Subcutaneous abdominal adipose tissue (tissue), 5 donors: ENCODE results near the gene RCOR2.
A peak's percentile ranks its signal among the peaks of the same experiment; 100 is the strongest.

Source experiments
- H3K27ac ChIP-seq: one replicate; pipeline ENCODE4 v1.7.0; 2013; ENCODE audit warnings: low read depth, mild to moderate bottlenecking, inconsistent platforms, low read length, moderate library complexity
- H3K27me3 ChIP-seq, 5 donors: one replicate each; pipeline ENCODE4 v1.7.0; 2013; ENCODE audit warnings: low read length in 5 of 5, inconsistent platforms in 1 of 5; ENCODE audit not compliant: control insufficient read depth in 5 of 5, insufficient read depth in 4 of 5
- H3K36me3 ChIP-seq, 5 donors: one replicate each; pipeline ENCODE4 v1.7.0; 2013; ENCODE audit warnings: low read length in 5 of 5; ENCODE audit not compliant: control insufficient read depth in 5 of 5, insufficient read depth in 5 of 5
- H3K4me1 ChIP-seq, 5 donors: one replicate each; pipeline ENCODE4 v1.7.0; 2013; ENCODE audit warnings: low read length in 5 of 5, mild to moderate bottlenecking in 3 of 5, moderate library complexity in 1 of 5; ENCODE audit not compliant: control insufficient read depth in 5 of 5, insufficient read depth in 5 of 5
- H3K4me3 ChIP-seq, 5 donors: one replicate each; pipeline ENCODE4 v1.7.0; 2013; ENCODE audit warnings: low read length in 5 of 5, low read depth in 1 of 5
- H3K9ac ChIP-seq, 5 donors: one replicate each; pipeline ENCODE4 v1.7.0; 2013; ENCODE audit warnings: low read length in 5 of 5, mild to moderate bottlenecking in 4 of 5, moderate library complexity in 3 of 5
- H3K9me3 ChIP-seq, 5 donors: one replicate each; pipeline ENCODE4 v1.7.0; 2013; ENCODE audit warnings: low read length in 5 of 5; ENCODE audit not compliant: control insufficient read depth in 5 of 5
- donor health status: healthy.
- donor health status: healthy.
- donor health status: healthy.
- donor health status: healthy.
- donor health status: healthy.

The RCOR2 gene

GRCh38 chr11:63908631-63909401 is 8.1 kb downstream of the RCOR2 start:
- H3K36me3 ChIP-seq = peaks cover 0 to 57% (median 41%) of the 10 kb centered on the region in 5 donors
- peak overlapping the region in 1 of 5 donors; percentile 36 for H3K9ac ChIP-seq
- no peaks in the 10 kb centered on the region for H3K27me3 ChIP-seq
- H3K4me3 ChIP-seq = no peak overlapping the region
- H3K9me3 ChIP-seq = no peaks in the 10 kb centered on the region
- H3K27ac ChIP-seq = no peak overlapping the region
- H3K4me1 ChIP-seq = peaks cover 0 to 21% (median 10%) of the 10 kb centered on the region in 5 donors

- peaks cover 0 to 21% (median 10%) of the 10 kb centered on the region in 5 donors for H3K4me1 ChIP-seq
- no peak overlapping the region for H3K4me3 ChIP-seq
- H3K36me3 ChIP-seq = peaks cover 0 to 66% (median 49%) of the 10 kb centered on the region in 5 donors
- H3K27me3 ChIP-seq = no peaks in the 10 kb centered on the region
- H3K9me3 ChIP-seq = no peaks in the 10 kb centered on the region
- H3K27ac ChIP-seq = no peak overlapping the region
- H3K9ac ChIP-seq = peak overlapping the region in 1 of 5 donors; percentile 36
Observed at GRCh38 chr11:63907808-63908530, 9.0 kb downstream of the RCOR2 start.

- Histone ChIP-seq H3K36me3 (peaks cover 0 to 75% (median 58%) of the 10 kb centered on the region in 5 donors), H3K4me1 (peaks cover 0 to 21% (median 10%) of the 10 kb centered on the region in 5 donors), H3K9ac (no peak overlapping the region), H3K4me3 (no peak overlapping the region), H3K27ac (no peak overlapping the region), H3K27me3 (no peaks in the 10 kb centered on the region), H3K9me3 (no peaks in the 10 kb centered on the region)
Observed at GRCh38 chr11:63907063-63907462, 9.9 kb downstream of the RCOR2 start.

- no peak overlapping the region for H3K27ac ChIP-seq
Observed at GRCh38 chr11:63906585-63906984, 10.4 kb downstream of the RCOR2 start.

GRCh38 chr11:63906087-63906486 is 10.9 kb downstream of the RCOR2 start:
- H3K4me1 ChIP-seq = peaks cover 0 to 17% (median 10%) of the 10 kb centered on the region in 5 donors
- H3K36me3 ChIP-seq = peaks cover 0 to 83% (median 68%) of the 10 kb centered on the region in 5 donors
- no peaks in the 10 kb centered on the region for H3K27me3 ChIP-seq
- no peak overlapping the region for H3K4me3 ChIP-seq
- H3K27ac ChIP-seq = no peak overlapping the region
- no peaks in the 10 kb centered on the region for H3K9me3 ChIP-seq
- H3K9ac ChIP-seq = no peak overlapping the region

More at GRCh38 chr11:63906585-63906984, 10.4 kb downstream of the RCOR2 start:
- Histone ChIP-seq H3K4me3 (no peak overlapping the region), H3K4me1 (peaks cover 0 to 21% (median 10%) of the 10 kb centered on the region in 5 donors), H3K9me3 (no peaks in the 10 kb centered on the region), H3K9ac (no peak overlapping the region), H3K36me3 (peaks cover 0 to 80% (median 63%) of the 10 kb centered on the region in 5 donors), H3K27me3 (no peaks in the 10 kb centered on the region)

GRCh38 chr11:63905179-63905578 is 11.8 kb downstream of the RCOR2 start:
- Histone ChIP-seq H3K36me3 (peaks cover 0 to 91% (median 77%) of the 10 kb centered on the region in 5 donors), H3K4me3 (no peak overlapping the region), H3K9me3 (no peaks in the 10 kb centered on the region), H3K27ac (no peak overlapping the region), H3K9ac (no peak overlapping the region), H3K4me1 (peaks cover 0 to 13% (median 10%) of the 10 kb centered on the region in 5 donors), H3K27me3 (no peaks in the 10 kb centered on the region)

- Histone ChIP-seq H3K9ac (no peak overlapping the region), H3K4me3 (no peak overlapping the region), H3K36me3 (peaks cover 0 to 91% (median 82%) of the 10 kb centered on the region in 5 donors), H3K27ac (no peak overlapping the region), H3K4me1 (peaks cover 0 to 13% (median 10%) of the 10 kb centered on the region in 5 donors), H3K9me3 (no peaks in the 10 kb centered on the region), H3K27me3 (no peaks in the 10 kb centered on the region)
Observed at GRCh38 chr11:63904743-63905142, 12.2 kb downstream of the RCOR2 start.

GRCh38 chr11:63903884-63904283 is 13.1 kb downstream of the RCOR2 start:
- Histone ChIP-seq H3K27me3 (no peaks in the 10 kb centered on the region), H3K9me3 (no peaks in the 10 kb centered on the region), H3K4me1 (peaks cover 0 to 12% (median 10%) of the 10 kb centered on the region in 5 donors), H3K27ac (no peak overlapping the region), H3K4me3 (no peak overlapping the region), H3K9ac (no peak overlapping the region), H3K36me3 (peaks cover 0 to 93% (median 88%) of the 10 kb centered on the region in 5 donors)

GRCh38 chr11:63901660-63902059 is 15.3 kb downstream of the RCOR2 start:
- no peak overlapping the region for H3K4me3 ChIP-seq
- no peak overlapping the region for H3K9ac ChIP-seq
- H3K36me3 ChIP-seq = peaks cover 0 to 94% (median 88%) of the 10 kb centered on the region in 5 donors
- peaks cover 0 to 2% (median 0%) of the 10 kb centered on the region in 5 donors for H3K4me1 ChIP-seq
- no peaks in the 10 kb centered on the region for H3K9me3 ChIP-seq
- no peak overlapping the region for H3K27ac ChIP-seq
- no peaks in the 10 kb centered on the region for H3K27me3 ChIP-seq
